ENCODE data around the gene UVSSA.

DNA sequence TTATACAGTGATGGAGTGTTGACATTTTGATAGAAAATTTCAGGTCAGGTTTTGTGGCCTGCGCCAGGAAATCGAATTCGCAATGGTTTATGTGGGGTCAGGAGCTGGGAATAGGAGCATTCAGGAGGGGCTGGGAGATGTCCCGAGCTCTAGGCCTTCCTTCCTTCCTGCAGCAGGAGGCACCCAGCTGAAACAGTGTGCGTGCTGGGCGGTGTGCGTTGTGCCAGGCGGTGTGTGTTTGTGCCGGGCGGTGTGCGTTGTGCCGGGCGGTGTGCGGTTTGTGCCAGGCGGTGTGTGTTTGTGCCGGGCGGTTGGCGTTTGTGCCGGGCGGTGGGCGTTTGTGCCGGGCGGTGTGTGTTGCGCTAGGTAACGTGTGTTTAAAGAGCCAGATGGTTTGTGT lies 1.7 kb downstream of the UVSSA start:
- no peak for TF ChIP-seq EZH2 (IDR thresholded peaks at IDR 0.05; ENCODE audit: borderline replicate concordance, insufficient read depth, low read depth, low read length, poor library complexity, severe bottlenecking)
- TF ChIP-seq, protein P1, sequence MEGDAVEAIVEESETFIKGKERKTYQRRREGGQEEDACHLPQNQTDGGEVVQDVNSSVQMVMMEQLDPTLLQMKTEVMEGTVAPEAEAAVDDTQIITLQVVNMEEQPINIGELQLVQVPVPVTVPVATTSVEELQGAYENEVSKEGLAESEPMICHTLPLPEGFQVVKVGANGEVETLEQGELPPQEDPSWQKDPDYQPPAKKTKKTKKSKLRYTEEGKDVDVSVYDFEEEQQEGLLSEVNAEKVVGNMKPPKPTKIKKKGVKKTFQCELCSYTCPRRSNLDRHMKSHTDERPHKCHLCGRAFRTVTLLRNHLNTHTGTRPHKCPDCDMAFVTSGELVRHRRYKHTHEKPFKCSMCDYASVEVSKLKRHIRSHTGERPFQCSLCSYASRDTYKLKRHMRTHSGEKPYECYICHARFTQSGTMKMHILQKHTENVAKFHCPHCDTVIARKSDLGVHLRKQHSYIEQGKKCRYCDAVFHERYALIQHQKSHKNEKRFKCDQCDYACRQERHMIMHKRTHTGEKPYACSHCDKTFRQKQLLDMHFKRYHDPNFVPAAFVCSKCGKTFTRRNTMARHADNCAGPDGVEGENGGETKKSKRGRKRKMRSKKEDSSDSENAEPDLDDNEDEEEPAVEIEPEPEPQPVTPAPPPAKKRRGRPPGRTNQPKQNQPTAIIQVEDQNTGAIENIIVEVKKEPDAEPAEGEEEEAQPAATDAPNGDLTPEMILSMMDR (IDR thresholded peaks at IDR 0.05) = no peak

Measured in B cell (primary cell).